Measurements from ENCODE around the gene NFX1.

DNA sequence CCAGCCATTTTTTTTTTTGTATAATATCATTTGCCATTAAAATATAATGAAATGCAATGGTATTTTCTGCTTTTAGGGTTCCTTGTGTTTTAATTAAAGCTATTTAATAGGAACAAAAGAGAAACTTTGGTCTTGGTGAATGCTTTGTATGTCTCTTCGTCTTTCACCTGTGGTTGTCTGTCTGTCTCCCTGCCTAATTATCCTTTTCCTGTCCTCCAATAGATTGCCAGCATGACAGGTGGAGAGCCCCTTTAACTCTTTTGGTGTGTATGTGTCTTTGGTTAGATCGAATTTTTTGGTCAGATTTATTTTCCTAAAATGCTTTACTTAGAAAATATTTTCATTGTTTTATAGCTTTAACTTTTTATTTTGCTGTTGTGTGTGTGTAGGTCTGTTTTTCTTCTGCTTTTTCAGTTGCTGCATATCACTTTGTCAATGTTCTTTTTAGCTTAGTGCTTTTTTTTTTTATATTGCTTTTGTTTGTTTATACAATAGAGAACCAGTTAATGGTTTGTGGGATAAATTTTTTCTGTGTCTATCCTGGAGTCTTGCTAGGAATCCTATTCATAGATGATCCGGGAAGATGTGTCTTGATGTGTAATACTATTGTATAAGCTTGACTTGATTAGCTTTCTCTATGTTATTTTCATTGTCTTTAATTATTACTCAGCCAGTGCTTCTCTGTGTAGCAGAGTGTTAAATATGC is 16.9 kb upstream of the NFX1 start:
- TF ChIP-seq, protein P1, sequence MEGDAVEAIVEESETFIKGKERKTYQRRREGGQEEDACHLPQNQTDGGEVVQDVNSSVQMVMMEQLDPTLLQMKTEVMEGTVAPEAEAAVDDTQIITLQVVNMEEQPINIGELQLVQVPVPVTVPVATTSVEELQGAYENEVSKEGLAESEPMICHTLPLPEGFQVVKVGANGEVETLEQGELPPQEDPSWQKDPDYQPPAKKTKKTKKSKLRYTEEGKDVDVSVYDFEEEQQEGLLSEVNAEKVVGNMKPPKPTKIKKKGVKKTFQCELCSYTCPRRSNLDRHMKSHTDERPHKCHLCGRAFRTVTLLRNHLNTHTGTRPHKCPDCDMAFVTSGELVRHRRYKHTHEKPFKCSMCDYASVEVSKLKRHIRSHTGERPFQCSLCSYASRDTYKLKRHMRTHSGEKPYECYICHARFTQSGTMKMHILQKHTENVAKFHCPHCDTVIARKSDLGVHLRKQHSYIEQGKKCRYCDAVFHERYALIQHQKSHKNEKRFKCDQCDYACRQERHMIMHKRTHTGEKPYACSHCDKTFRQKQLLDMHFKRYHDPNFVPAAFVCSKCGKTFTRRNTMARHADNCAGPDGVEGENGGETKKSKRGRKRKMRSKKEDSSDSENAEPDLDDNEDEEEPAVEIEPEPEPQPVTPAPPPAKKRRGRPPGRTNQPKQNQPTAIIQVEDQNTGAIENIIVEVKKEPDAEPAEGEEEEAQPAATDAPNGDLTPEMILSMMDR (IDR thresholded peaks at IDR 0.05; ENCODE audit: insufficient read depth, low read length), result no peak
- no peak for TF ChIP-seq POLR2AphosphoS5 (IDR thresholded peaks at IDR 0.05; ENCODE audit: low read depth)
- no peak for TF ChIP-seq GABPA (IDR thresholded peaks at IDR 0.05; ENCODE audit: low read depth)
- TF ChIP-seq, protein P2, sequence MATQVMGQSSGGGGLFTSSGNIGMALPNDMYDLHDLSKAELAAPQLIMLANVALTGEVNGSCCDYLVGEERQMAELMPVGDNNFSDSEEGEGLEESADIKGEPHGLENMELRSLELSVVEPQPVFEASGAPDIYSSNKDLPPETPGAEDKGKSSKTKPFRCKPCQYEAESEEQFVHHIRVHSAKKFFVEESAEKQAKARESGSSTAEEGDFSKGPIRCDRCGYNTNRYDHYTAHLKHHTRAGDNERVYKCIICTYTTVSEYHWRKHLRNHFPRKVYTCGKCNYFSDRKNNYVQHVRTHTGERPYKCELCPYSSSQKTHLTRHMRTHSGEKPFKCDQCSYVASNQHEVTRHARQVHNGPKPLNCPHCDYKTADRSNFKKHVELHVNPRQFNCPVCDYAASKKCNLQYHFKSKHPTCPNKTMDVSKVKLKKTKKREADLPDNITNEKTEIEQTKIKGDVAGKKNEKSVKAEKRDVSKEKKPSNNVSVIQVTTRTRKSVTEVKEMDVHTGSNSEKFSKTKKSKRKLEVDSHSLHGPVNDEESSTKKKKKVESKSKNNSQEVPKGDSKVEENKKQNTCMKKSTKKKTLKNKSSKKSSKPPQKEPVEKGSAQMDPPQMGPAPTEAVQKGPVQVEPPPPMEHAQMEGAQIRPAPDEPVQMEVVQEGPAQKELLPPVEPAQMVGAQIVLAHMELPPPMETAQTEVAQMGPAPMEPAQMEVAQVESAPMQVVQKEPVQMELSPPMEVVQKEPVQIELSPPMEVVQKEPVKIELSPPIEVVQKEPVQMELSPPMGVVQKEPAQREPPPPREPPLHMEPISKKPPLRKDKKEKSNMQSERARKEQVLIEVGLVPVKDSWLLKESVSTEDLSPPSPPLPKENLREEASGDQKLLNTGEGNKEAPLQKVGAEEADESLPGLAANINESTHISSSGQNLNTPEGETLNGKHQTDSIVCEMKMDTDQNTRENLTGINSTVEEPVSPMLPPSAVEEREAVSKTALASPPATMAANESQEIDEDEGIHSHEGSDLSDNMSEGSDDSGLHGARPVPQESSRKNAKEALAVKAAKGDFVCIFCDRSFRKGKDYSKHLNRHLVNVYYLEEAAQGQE (IDR thresholded peaks at IDR 0.05; ENCODE audit: insufficient replicate concordance, low read depth), result no peak

Data from HL-60 (cell line).